Lung (tissue), 12 donors: ENCODE measurements around the gene STX8. TPM values are rescaled to one million over a fixed set of nuclear protein-coding genes. Genes with fewer than 3 reads are reported as not detected.
"Not testable (repeated sequence)": the region's sequence is repeated elsewhere in the genome, so short reads cannot be mapped to it uniquely, and the experiment has no call there.

Experiments used
- ATAC-seq: fragments of 200-7000 bp; cut with Tn5 transposase; one replicate; pipeline ENCODE4 v1.9.1; 2020; ENCODE audit warnings: moderate number of reproducible peaks; ENCODE audit not compliant: insufficient read depth, low FRiP score
- DNase-seq, 3 donors: peaks; one replicate each; pipeline ENCODE4 v3.0.0-alpha.2; 2013 to 2017
- H3K27ac ChIP-seq, 2 donors: one replicate each; pipeline ENCODE4 v1.5.1; 2013; ENCODE audit warnings: mild to moderate bottlenecking in 2 of 2, moderate library complexity in 2 of 2, control low read depth in 1 of 2, inconsistent platforms in 1 of 2, low read depth in 1 of 2, low read length in 1 of 2
- H3K27me3 ChIP-seq, 3 donors: one replicate each; pipeline ENCODE4 v1.5.1; 2013; ENCODE audit warnings: low read length in 2 of 3; ENCODE audit not compliant: control insufficient read depth in 3 of 3, insufficient read depth in 3 of 3
- H3K36me3 ChIP-seq, 4 donors: one replicate each; pipeline ENCODE4 v1.5.1; 2013; ENCODE audit warnings: low read length in 4 of 4, mild to moderate bottlenecking in 1 of 4, moderate library complexity in 1 of 4; ENCODE audit not compliant: control insufficient read depth in 4 of 4, insufficient read depth in 4 of 4
- H3K4me1 ChIP-seq, 5 donors: one replicate each; pipeline ENCODE4 v1.5.1; 2013; ENCODE audit warnings: low read length in 5 of 5, mild to moderate bottlenecking in 2 of 5, moderate library complexity in 1 of 5; ENCODE audit not compliant: control insufficient read depth in 5 of 5, insufficient read depth in 5 of 5
- H3K4me3 ChIP-seq: one replicate; pipeline ENCODE4 v1.5.1; 2013; ENCODE audit warnings: mild to moderate bottlenecking, control low read depth, moderate library complexity
- H3K9ac ChIP-seq, 2 donors: one replicate each; pipeline ENCODE4 v1.5.1; 2013; ENCODE audit warnings: low read length in 2 of 2, control low read depth in 1 of 2; ENCODE audit not compliant: insufficient read depth in 1 of 2
- H3K9me3 ChIP-seq, 4 donors: one replicate each; pipeline ENCODE4 v1.5.1; 2013; ENCODE audit warnings: low read length in 3 of 4, mild to moderate bottlenecking in 1 of 4, moderate library complexity in 1 of 4; ENCODE audit not compliant: control insufficient read depth in 4 of 4, insufficient read depth in 3 of 4
- CTCF ChIP-seq: IDR thresholded peaks from 2 replicates; pipeline ENCODE4 v1.5.1; 2012; ENCODE audit warnings: mild to moderate bottlenecking; ENCODE audit errors: control extremely low read depth, extremely low read depth
- WGBS, 2 donors: extraction: QIAGEN DNeasy Blood & Tissue Kit; methylation state at CpG; one replicate each; pipeline ENCODE4 v1.1.7; 2013; 5-methylcytosine and 5-hydroxymethylcytosine counted together
- polyA plus RNA-seq, 2 donors: library from polyadenylated mRNA; stranded (reverse); fragments of 200-250 nt; gene quantifications; one replicate each; pipeline ENCODE4 v1.2.1, GENCODE V29; 2013
- total RNA-seq, 2 donors: library from RNA; depleted of rRNA in 1 of 2; stranded (reverse); fragments of >200 nt in 1 of 2; gene quantifications; one replicate each; pipeline ENCODE4 v1.2.1, GENCODE V29; 2014 to 2021
- donor health status: control.
- donor health status: control.
- donor health status: Bipolar disorder and iron deficiency.
- donor health status: healthy.
- donor health status: DM: yes; HTN: yes; CAD: no.

Gene STX8
- total and polyA plus RNA-seq, 4 donors, result 36.5 to 81.1 (median 63.2) TPM

- Histone ChIP-seq H3K4me3 (no peak overlapping the region), H3K36me3 (no peaks in the 10 kb centered on the region), H3K9ac (no peak overlapping the region), H3K9me3 (no peaks in the 10 kb centered on the region), H3K27ac (no peak overlapping the region), H3K4me1 (no peaks in the 10 kb centered on the region), H3K27me3 (no peaks in the 10 kb centered on the region)
- ATAC-seq (no peak), DNase-seq (no peak)
- 75 to 82% methylated on average over 9 of the region's 9 CpGs for WGBS, 2 donors
- TF ChIP-seq CTCF, result no peak
These were observed 36.4 kb upstream of the STX8 start for GRCh38 chr17:9612006-9612405.

GRCh38 chr17:9611557-9611956 lies 35.9 kb upstream of the STX8 start:
- DNase-seq (no peak), ATAC-seq (no peak)
- Histone ChIP-seq H3K9me3 (no peaks in the 10 kb centered on the region), H3K36me3 (no peaks in the 10 kb centered on the region), H3K9ac (no peak overlapping the region), H3K27ac (no peak overlapping the region), H3K4me1 (no peaks in the 10 kb centered on the region), H3K4me3 (no peak overlapping the region), H3K27me3 (no peaks in the 10 kb centered on the region)
- no peak for TF ChIP-seq CTCF
- WGBS, 2 donors, result 79 to 89% methylated on average over 2 of the region's 2 CpGs

GRCh38 chr17:9607058-9607457 lies 31.4 kb upstream of the STX8 start:
- not testable (repeated sequence) for ATAC-seq, H3K36me3 ChIP-seq, H3K4me3 ChIP-seq, H3K27me3 ChIP-seq, H3K27ac ChIP-seq, DNase-seq, H3K9me3 ChIP-seq, H3K9ac ChIP-seq, H3K4me1 ChIP-seq
- WGBS, 2 donors, result 75 to 80% methylated on average over 5 of the region's 5 CpGs

GRCh38 chr17:9606453-9606852 lies 30.8 kb upstream of the STX8 start:
- Histone ChIP-seq H3K4me1 (no peaks in the 10 kb centered on the region), H3K36me3 (no peaks in the 10 kb centered on the region), H3K27ac (no peak overlapping the region), H3K27me3 (no peaks in the 10 kb centered on the region), H3K9ac (no peak overlapping the region), H3K4me3 (no peak overlapping the region), H3K9me3 (no peaks in the 10 kb centered on the region)
- 88 to 93% methylated on average over 6 of the region's 6 CpGs for WGBS, 2 donors
- no peak for DNase-seq
- TF ChIP-seq CTCF, result no peak
- ATAC-seq, result no peak

- 90 to 93% methylated on average over 5 of the region's 5 CpGs for WGBS, 2 donors
- not testable (repeated sequence) for DNase-seq, H3K4me3 ChIP-seq, H3K9me3 ChIP-seq, H3K27me3 ChIP-seq, H3K36me3 ChIP-seq, H3K27ac ChIP-seq, H3K9ac ChIP-seq, H3K4me1 ChIP-seq, ATAC-seq
These were observed 29.0 kb upstream of the STX8 start for GRCh38 chr17:9604583-9604982.
